HT-29 (cell line): ENCODE measurements around the gene DNAH10. TPM values are rescaled to one million over a fixed set of nuclear protein-coding genes. Genes with fewer than 3 reads are reported as not detected.

Experiments
- DNase-seq: peaks from one replicate; pipeline ENCODE4 v3.0.0-alpha.2; 2015; ENCODE audit warnings: low spot score
- total RNA-seq: library from RNA; depleted of rRNA; stranded (reverse); fragments of >200 nt; shearing (Covaris generic); gene quantifications from 2 replicates; pipeline ENCODE4 v1.2.3, GENCODE V29; 2014

Gene DNAH10
- total RNA-seq, 1 experiment from 2014 or later, result under 0.01 TPM

GRCh38 chr12:123743002-123743401 is 19.1 kb upstream of the DNAH10 start:
- DNase-seq, result no peak

GRCh38 chr12:123744836-123745235 is 17.3 kb upstream of the DNAH10 start:
- no peak for DNase-seq

GRCh38 chr12:123747309-123747708 is 14.8 kb upstream of the DNAH10 start:
- no peak for DNase-seq

- DNase-seq, result no peak
Measured at GRCh38 chr12:123748161-123748560, 13.9 kb upstream of the DNAH10 start.

GRCh38 chr12:123748661-123749060 is 13.4 kb upstream of the DNAH10 start:
- DNase-seq, result peak; percentile 48

- no peak for DNase-seq
Measured at GRCh38 chr12:123749355-123749754, 12.7 kb upstream of the DNAH10 start.

GRCh38 chr12:123750159-123750656 is 11.9 kb upstream of the DNAH10 start:
- DNase-seq, result no peak

- DNase-seq, result no peak
Measured at GRCh38 chr12:123752046-123752445, 10.1 kb upstream of the DNAH10 start.

- no peak for DNase-seq
Measured at GRCh38 chr12:123754041-123754772, 7.9 kb upstream of the DNAH10 start.

- no peak for DNase-seq
Measured at GRCh38 chr12:123757561-123757960, 4.5 kb upstream of the DNAH10 start.

GRCh38 chr12:123760267-123760938 is 1.7 kb upstream of the DNAH10 start:
- DNase-seq, result no peak

GRCh38 chr12:123762715-123763052 is 583 bp downstream of the DNAH10 start:
- DNase-seq, result peak; percentile 26

GRCh38 chr12:123763093-123763492 is 992 bp downstream of the DNAH10 start:
- peak; percentile 20 for DNase-seq

GRCh38 chr12:123764109-123764508 is 2.0 kb downstream of the DNAH10 start:
- no peak for DNase-seq

GRCh38 chr12:123765504-123766035 is 3.5 kb downstream of the DNAH10 start:
- DNase-seq, result no peak

- no peak for DNase-seq
Measured at GRCh38 chr12:123767613-123768012, 5.5 kb downstream of the DNAH10 start.

- no peak for DNase-seq
Measured at GRCh38 chr12:123771261-123771660, 9.2 kb downstream of the DNAH10 start.

GRCh38 chr12:123772074-123772473 is 10.0 kb downstream of the DNAH10 start:
- no peak for DNase-seq

- DNase-seq, result no peak
Measured at GRCh38 chr12:123773375-123773774, 11.3 kb downstream of the DNAH10 start.

GRCh38 chr12:123779551-123779950 is 17.4 kb downstream of the DNAH10 start:
- DNase-seq, result no peak

GRCh38 chr12:123782997-123783792 is 21.1 kb downstream of the DNAH10 start:
- DNase-seq, result no peak

- DNase-seq, result no peak
Measured at GRCh38 chr12:123787466-123787865, 25.4 kb downstream of the DNAH10 start.
